ENCODE results near the gene METTL8.

DNA sequence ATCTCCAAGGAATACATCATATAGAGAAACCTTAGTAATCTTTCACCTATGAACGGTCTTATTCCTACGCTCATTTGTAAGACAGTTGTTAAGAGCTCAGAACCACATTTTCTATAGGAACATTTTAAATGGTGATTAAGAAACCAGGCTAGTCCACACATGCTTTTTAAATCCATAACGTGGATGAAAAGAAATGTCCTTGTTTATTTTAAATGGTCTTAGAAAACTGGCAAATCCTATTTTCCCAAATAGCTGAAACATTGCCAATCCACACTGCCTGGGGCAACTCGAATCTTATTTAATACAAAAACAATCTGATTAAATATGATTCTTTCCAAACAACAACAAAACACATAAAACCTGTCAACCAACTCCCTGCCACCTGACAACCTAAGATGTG, 23.7 kb downstream of the METTL8 start:
- TF ChIP-seq CTCF (IDR thresholded peaks at IDR 0.05) (no peak), POLR2A (IDR thresholded peaks at IDR 0.05) (no peak)

Measured in uterus (tissue), 2 donors.